ENCODE results near the gene PTTG1IP. TPM values are rescaled to one million over a fixed set of nuclear protein-coding genes. Genes with fewer than 3 reads are reported as not detected.

PTTG1IP gene
- polyA plus RNA-seq, 1 donor (not counting 4 experiments of a cell fraction or from before 2014, with no cell fraction given): 132 TPM

DNA sequence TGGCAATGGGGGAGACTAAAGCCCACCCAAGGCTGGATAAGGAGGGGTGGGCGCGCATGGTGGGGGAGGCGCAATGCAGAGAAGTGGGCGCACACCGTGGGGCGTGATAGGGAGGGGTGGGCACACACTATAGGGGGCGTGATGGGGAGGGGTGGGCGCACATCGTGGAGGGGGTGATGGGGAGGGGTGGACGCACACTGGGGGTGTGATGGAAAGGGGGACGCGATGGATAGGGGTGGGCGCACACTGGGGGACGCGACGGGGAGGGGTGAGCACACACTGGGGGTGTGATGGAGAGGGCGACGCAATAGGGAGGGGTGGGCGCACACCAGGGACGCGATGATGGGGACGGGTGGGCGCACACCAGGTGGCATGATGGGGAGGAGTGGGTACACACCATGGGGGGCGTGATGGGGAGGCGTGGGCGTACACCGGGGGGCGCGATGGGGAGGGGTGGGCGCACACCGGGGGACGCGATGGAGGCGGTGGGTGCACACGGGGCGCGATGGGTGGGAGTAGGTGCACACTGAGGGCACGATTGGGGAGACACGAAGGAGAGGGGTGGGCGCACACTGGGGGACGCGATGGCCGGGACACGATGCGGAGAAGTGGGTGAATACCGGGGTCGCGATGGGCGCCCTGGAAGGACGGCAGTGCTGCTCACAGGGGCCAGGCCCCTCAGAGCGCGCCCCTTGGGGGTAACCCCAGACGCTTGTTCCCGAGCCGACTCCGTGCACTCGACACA is 56.6 kb downstream of the PTTG1IP start:
- H3K4me3 ChIP-seq (ENCODE audit: control insufficient read depth in 2 of 3, extremely low read depth in 1 of 3, insufficient read depth in 2 of 3, low read depth in 1 of 3, low read length in 3 of 3): peak overlapping the region; percentile 68 to 70 (median 69)
- H3K4me2 ChIP-seq (ENCODE audit: control insufficient read depth, extremely low read depth, insufficient read depth, low read depth, low read length): peak overlapping the region; percentile 77
- H3K79me2 ChIP-seq (ENCODE audit: control insufficient read depth, insufficient read depth, low read length): peaks cover 50% of the 10 kb centered on the region
- dilution Hi-C loops (cut with MboI; ENCODE audit: extremely low pct_ligation_motif_present, low sequenced_read_pairs): no loop called here
- H3K9ac ChIP-seq (ENCODE audit: control insufficient read depth, extremely low read depth, insufficient read depth, low read length): peak overlapping the region; percentile 65
- peaks cover 7% of the 10 kb centered on the region for H3K4me1 ChIP-seq (ENCODE audit: control insufficient read depth, extremely low read depth, insufficient read depth, low read length)
- H3K27me3 ChIP-seq (ENCODE audit: control insufficient read depth, extremely low read depth, insufficient read depth, low read length): no peaks in the 10 kb centered on the region
- no peak overlapping the region for H3K27ac ChIP-seq (ENCODE audit: control insufficient read depth, insufficient read depth, low read length)
- no peak for TF ChIP-seq CTCF (optimal IDR thresholded peaks at IDR 0.05 in 1 of 3, IDR thresholded peaks at IDR 0.05 in 1 of 3, conservative IDR thresholded peaks at IDR 0.05 in 1 of 3; ENCODE audit: extremely low read depth in 1 of 3, insufficient read depth in 2 of 3, low read length in 3 of 3)
- TF ChIP-seq EZH2 (IDR thresholded peaks at IDR 0.05; ENCODE audit: low read length): no peak
- no peak for FAIRE-seq
- DNase-seq (ENCODE audit: low read depth, low spot score): no peak
- H2AFZ ChIP-seq (ENCODE audit: control insufficient read depth, low read length): no peak overlapping the region
- H3K36me3 ChIP-seq (ENCODE audit: control insufficient read depth in 2 of 2, extremely low read depth in 1 of 2, insufficient read depth in 2 of 2, low read length in 2 of 2): peaks cover 3% of the 10 kb centered on the region in 2 experiments
- H4K20me1 ChIP-seq (ENCODE audit: control insufficient read depth, extremely low read depth, insufficient read depth, low read length): peaks cover 27% of the 10 kb centered on the region
- H3K9me1 ChIP-seq (ENCODE audit: control insufficient read depth, extremely low read depth, insufficient read depth, low read length): no peaks in the 10 kb centered on the region
- H3K9me3 ChIP-seq (ENCODE audit: control insufficient read depth, low read depth, low read length): peaks cover 4% of the 10 kb centered on the region

DNA sequence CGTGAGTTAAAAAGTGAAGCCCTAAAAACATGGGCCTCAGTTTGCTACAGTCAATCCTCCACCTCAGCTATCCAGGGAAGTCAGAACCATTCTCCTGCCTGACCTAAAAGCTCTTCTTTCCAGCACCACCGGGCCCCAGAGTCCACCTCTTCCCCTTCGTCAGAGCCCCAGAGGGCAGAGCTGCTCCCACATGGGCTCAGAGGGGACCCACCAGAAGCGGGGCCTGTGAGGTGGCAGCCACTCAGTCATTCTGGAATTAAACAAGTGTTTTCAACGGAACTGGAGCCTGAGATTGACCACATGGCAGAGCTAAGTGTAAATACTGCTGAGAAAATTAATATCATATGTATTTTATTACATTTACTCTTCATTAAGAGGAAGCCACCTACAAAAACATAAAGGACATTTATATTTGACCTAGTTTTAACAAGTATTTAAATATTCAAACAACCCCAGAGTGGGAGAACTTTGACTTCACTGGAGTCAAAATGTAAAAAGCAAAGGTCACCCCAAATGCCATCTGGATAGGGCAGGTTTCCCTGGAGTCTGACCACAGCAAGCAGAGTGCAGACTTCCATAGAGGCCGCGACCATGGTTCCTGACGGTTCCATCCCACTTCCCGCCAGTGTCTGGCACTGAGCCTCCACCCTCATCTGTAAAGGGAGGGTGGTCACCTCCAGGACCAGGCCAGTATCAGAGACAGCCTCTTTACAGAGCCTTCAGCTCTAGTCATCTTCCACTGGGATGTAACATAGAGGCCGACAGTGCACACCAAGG is 57.5 kb downstream of the PTTG1IP start:
- no peaks in the 10 kb centered on the region for H3K27me3 ChIP-seq (ENCODE audit: control insufficient read depth, extremely low read depth, insufficient read depth, low read length)
- H3K9me1 ChIP-seq (ENCODE audit: control insufficient read depth, extremely low read depth, insufficient read depth, low read length): no peaks in the 10 kb centered on the region
- H3K27ac ChIP-seq (ENCODE audit: control insufficient read depth, insufficient read depth, low read length): no peak overlapping the region
- no peak overlapping the region for H3K4me2 ChIP-seq (ENCODE audit: control insufficient read depth, extremely low read depth, insufficient read depth, low read depth, low read length)
- H3K9me3 ChIP-seq (ENCODE audit: control insufficient read depth, low read depth, low read length): no peaks in the 10 kb centered on the region
- peaks cover 27% of the 10 kb centered on the region for H4K20me1 ChIP-seq (ENCODE audit: control insufficient read depth, extremely low read depth, insufficient read depth, low read length)
- H3K4me1 ChIP-seq (ENCODE audit: control insufficient read depth, extremely low read depth, insufficient read depth, low read length): peaks cover 7% of the 10 kb centered on the region
- H3K79me2 ChIP-seq (ENCODE audit: control insufficient read depth, insufficient read depth, low read length): peaks cover 57% of the 10 kb centered on the region
- DNase-seq (ENCODE audit: low read depth, low spot score): no peak
- no peak overlapping the region for H3K9ac ChIP-seq (ENCODE audit: control insufficient read depth, extremely low read depth, insufficient read depth, low read length)
- no peak for FAIRE-seq
- H3K36me3 ChIP-seq (ENCODE audit: control insufficient read depth in 2 of 2, extremely low read depth in 1 of 2, insufficient read depth in 2 of 2, low read length in 2 of 2): peaks cover 3% of the 10 kb centered on the region in 2 experiments
- H3K4me3 ChIP-seq (ENCODE audit: control insufficient read depth in 2 of 3, extremely low read depth in 1 of 3, insufficient read depth in 2 of 3, low read depth in 1 of 3, low read length in 3 of 3): no peak overlapping the region
- no peak for TF ChIP-seq EZH2 (IDR thresholded peaks at IDR 0.05; ENCODE audit: low read length)
- no peak for TF ChIP-seq CTCF (optimal IDR thresholded peaks at IDR 0.05 in 1 of 3, IDR thresholded peaks at IDR 0.05 in 1 of 3, conservative IDR thresholded peaks at IDR 0.05 in 1 of 3; ENCODE audit: extremely low read depth in 1 of 3, insufficient read depth in 2 of 3, low read length in 3 of 3)
- dilution Hi-C loops (cut with MboI; ENCODE audit: extremely low pct_ligation_motif_present, low sequenced_read_pairs): no loop called here
- H2AFZ ChIP-seq (ENCODE audit: control insufficient read depth, low read length): no peak overlapping the region
